RWPE2 (cell line): Measurements from ENCODE around the gene TSHZ1.

Source experiments
- ATAC-seq: fragments of 200-7000 bp; cut with Tn5 transposase; 3 replicates; pipeline ENCODE4 v1.9.1; 2021; ENCODE audit warnings: low read depth
- DNase-seq: peaks from one replicate; pipeline ENCODE4 v3.0.0-alpha.2; 2020; ENCODE audit warnings: low spot score
- H3K27ac ChIP-seq: fragments of 450-650 bp; 2 replicates; pipeline ENCODE4 v1.5.1; 2017; ENCODE audit warnings: mild to moderate bottlenecking; ENCODE audit not compliant: poor library complexity, severe bottlenecking
- H3K27me3 ChIP-seq: fragments of 250-450 bp; sonication (Bioruptor Pico); 2 replicates; pipeline ENCODE4 v1.5.1; 2021; ENCODE audit warnings: mild to moderate bottlenecking, moderate library complexity; ENCODE audit not compliant: insufficient read depth, poor library complexity, severe bottlenecking
- H3K36me3 ChIP-seq: fragments of 250-450 bp; sonication (Bioruptor Pico); 2 replicates; pipeline ENCODE4 v1.5.1; 2020; ENCODE audit warnings: low read depth, mild to moderate bottlenecking, moderate library complexity
- H3K4me1 ChIP-seq: fragments of 250-450 bp; sonication (Bioruptor Pico); 2 replicates; pipeline ENCODE4 v1.5.1; 2021; ENCODE audit warnings: mild to moderate bottlenecking, moderate library complexity; ENCODE audit not compliant: insufficient read depth, poor library complexity, severe bottlenecking
- H3K4me3 ChIP-seq: fragments of 250-450 bp; sonication (Bioruptor Pico); 2 replicates; pipeline ENCODE4 v1.5.1; 2021; ENCODE audit warnings: mild to moderate bottlenecking, moderate library complexity; ENCODE audit not compliant: severe bottlenecking
- H3K9me3 ChIP-seq: fragments of 250-450 bp; sonication (Bioruptor Pico); 2 replicates; pipeline ENCODE4 v1.5.1; 2021; ENCODE audit warnings: mild to moderate bottlenecking, moderate library complexity; ENCODE audit not compliant: severe bottlenecking
- TF ChIP-seq, protein P1 (sequence below): fragments of 450-650 bp; IDR thresholded peaks from one replicate; pipeline ENCODE4 v1.5.1; 2017; ENCODE audit warnings: mild to moderate bottlenecking, moderate library complexity; ENCODE audit not compliant: poor library complexity, severe bottlenecking

TSHZ1 gene

GRCh38 chr18:75275226-75275625, 64.6 kb downstream of the TSHZ1 start:
- TF ChIP-seq, protein P1, sequence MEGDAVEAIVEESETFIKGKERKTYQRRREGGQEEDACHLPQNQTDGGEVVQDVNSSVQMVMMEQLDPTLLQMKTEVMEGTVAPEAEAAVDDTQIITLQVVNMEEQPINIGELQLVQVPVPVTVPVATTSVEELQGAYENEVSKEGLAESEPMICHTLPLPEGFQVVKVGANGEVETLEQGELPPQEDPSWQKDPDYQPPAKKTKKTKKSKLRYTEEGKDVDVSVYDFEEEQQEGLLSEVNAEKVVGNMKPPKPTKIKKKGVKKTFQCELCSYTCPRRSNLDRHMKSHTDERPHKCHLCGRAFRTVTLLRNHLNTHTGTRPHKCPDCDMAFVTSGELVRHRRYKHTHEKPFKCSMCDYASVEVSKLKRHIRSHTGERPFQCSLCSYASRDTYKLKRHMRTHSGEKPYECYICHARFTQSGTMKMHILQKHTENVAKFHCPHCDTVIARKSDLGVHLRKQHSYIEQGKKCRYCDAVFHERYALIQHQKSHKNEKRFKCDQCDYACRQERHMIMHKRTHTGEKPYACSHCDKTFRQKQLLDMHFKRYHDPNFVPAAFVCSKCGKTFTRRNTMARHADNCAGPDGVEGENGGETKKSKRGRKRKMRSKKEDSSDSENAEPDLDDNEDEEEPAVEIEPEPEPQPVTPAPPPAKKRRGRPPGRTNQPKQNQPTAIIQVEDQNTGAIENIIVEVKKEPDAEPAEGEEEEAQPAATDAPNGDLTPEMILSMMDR: no peak
- H3K36me3 ChIP-seq: no peaks in the 10 kb centered on the region
- no peak overlapping the region for H3K4me3 ChIP-seq
- no peaks in the 10 kb centered on the region for H3K27me3 ChIP-seq
- ATAC-seq (no peak), DNase-seq (no peak)
- no peaks in the 10 kb centered on the region for H3K9me3 ChIP-seq
- no peak overlapping the region for H3K27ac ChIP-seq
- H3K4me1 ChIP-seq: peaks cover 3% of the 10 kb centered on the region

GRCh38 chr18:75276818-75277609, 66.4 kb downstream of the TSHZ1 start:
- no peak overlapping the region for H3K4me3 ChIP-seq
- DNase-seq: no peak
- no peaks in the 10 kb centered on the region for H3K9me3 ChIP-seq
- ATAC-seq: no peak
- no peaks in the 10 kb centered on the region for H3K36me3 ChIP-seq
- TF ChIP-seq, protein P1: no peak
- H3K27ac ChIP-seq: no peak overlapping the region
- no peaks in the 10 kb centered on the region for H3K27me3 ChIP-seq
- H3K4me1 ChIP-seq: peaks cover 5% of the 10 kb centered on the region

DNA sequence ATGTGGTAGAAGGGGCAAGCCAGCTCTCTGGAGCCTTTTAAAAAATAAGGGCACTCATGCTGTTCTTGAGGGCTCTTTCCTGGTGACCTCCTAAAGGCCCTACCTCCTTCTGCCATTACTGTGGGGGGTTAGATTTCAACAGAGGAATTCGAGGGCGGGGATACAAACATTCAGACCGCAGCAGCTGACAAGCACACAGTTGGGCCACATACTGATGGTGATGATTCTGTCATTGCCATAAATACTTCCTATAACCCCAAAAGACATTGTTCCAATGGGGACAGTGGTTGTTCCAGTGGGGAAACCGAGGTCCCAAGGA, 67.0 kb downstream of the TSHZ1 start:
- H3K36me3 ChIP-seq: no peaks in the 10 kb centered on the region
- H3K27me3 ChIP-seq: no peaks in the 10 kb centered on the region
- ATAC-seq (no peak), DNase-seq (no peak)
- TF ChIP-seq, protein P1: no peak
- no peaks in the 10 kb centered on the region for H3K9me3 ChIP-seq
- no peak overlapping the region for H3K27ac ChIP-seq
- no peak overlapping the region for H3K4me3 ChIP-seq
- peaks cover 5% of the 10 kb centered on the region for H3K4me1 ChIP-seq

GRCh38 chr18:75279381-75279780, 68.8 kb downstream of the TSHZ1 start:
- ATAC-seq: no peak
- no peak overlapping the region for H3K27ac ChIP-seq
- no peaks in the 10 kb centered on the region for H3K27me3 ChIP-seq
- no peak overlapping the region for H3K4me3 ChIP-seq
- H3K4me1 ChIP-seq: peaks cover 5% of the 10 kb centered on the region
- H3K9me3 ChIP-seq: no peaks in the 10 kb centered on the region
- TF ChIP-seq, protein P1: no peak
- DNase-seq: no peak
- no peaks in the 10 kb centered on the region for H3K36me3 ChIP-seq

DNA sequence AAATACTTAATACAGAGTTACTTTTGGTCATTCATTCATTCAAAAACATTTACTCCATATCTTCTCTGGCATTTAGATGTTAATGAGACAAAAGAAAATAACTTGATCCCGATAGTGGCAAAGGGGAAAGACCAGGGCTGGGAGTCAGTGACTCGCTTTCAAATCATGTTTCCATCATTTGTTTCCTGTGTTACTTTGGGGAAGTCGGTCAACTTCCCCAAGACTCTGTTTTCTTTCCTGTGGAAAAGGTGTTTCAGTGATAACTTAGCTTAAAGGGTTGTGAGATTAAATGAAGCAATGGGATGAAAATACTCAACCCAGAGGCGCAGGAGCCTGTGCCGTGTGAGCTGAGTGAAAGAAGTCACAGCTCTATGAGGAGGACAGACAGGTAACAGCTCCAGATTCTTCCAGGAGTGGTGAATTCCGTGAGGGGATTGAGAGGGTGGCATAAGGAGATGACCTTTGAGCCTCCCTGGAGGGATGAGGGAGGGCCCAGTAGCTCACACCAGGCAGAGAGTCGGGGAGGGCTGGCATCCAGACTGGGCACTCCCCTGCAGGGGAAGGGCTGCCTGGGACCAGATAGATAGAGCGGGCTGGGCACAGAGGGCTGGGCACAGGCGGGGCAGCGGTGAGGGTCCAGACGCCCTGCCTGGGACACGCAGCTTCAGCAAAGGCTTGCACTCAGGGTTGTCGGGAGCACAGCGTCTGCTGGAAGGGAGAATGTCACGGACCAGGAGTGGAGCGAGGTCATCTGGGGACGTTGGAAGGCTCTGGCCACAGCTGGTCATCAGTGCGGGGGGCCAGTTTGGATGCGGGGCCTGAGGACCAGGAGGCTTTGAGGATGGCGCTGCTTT, 70.1 kb downstream of the TSHZ1 start:
- H3K4me1 ChIP-seq: peaks cover 5% of the 10 kb centered on the region
- no peak overlapping the region for H3K27ac ChIP-seq
- TF ChIP-seq, protein P1: no peak
- no peaks in the 10 kb centered on the region for H3K36me3 ChIP-seq
- no peak for DNase-seq
- no peak overlapping the region for H3K4me3 ChIP-seq
- no peaks in the 10 kb centered on the region for H3K9me3 ChIP-seq
- 0 out of 3 replicates have a peak, but pooled peaks have one; percentile 27 for ATAC-seq
- no peaks in the 10 kb centered on the region for H3K27me3 ChIP-seq
